H1 (cell line): Measurements from ENCODE around the gene IFT74. TPM values are rescaled to one million over a fixed set of nuclear protein-coding genes. Genes with fewer than 3 reads are reported as not detected.

Source experiments
- ASH2L ChIP-seq: fragments of 200-600, 300-600 bp; sonication (generic); IDR thresholded peaks from one replicate; pipeline ENCODE4 v1.7.1; 2017; ENCODE audit warnings: low read length
- ATF2 ChIP-seq: IDR thresholded peaks from 2 replicates; pipeline ENCODE4 v1.6.1; 2012; ENCODE audit warnings: low read length, inconsistent platforms
- BRCA1 ChIP-seq: IDR thresholded peaks from 2 replicates; pipeline ENCODE4 v1.6.1; 2012; ENCODE audit warnings: low read depth, low read length, improper control_type of control experiment
- CEBPB ChIP-seq: IDR thresholded peaks from 2 replicates; pipeline ENCODE4 v1.6.1; 2012; ENCODE audit warnings: low read depth, low read length
- CHD2 ChIP-seq: IDR thresholded peaks from 2 replicates; pipeline ENCODE4 v1.6.1; 2012; ENCODE audit warnings: low read length, improper control_type of control experiment
- CTCF ChIP-seq, 3 experiments: IDR thresholded peaks; 1 replicate in 2 of 3; 2 replicates in 1 of 3; pipeline versions ENCODE4 v1.5.1 to v1.6.1; 2011; ENCODE audit warnings: low read length in 3 of 3, mild to moderate bottlenecking in 3 of 3, inconsistent platforms in 2 of 3, low read depth in 1 of 3, moderate library complexity in 1 of 3; ENCODE audit not compliant: insufficient read depth in 1 of 3; ENCODE audit errors: control extremely low read depth in 1 of 3
- EP300 ChIP-seq, 2 experiments: IDR thresholded peaks; 1 replicate in 1 of 2; 2 replicates in 1 of 2; pipeline ENCODE4 v1.6.1; 2011 to 2012; ENCODE audit warnings: low read depth in 2 of 2, low read length in 2 of 2, mild to moderate bottlenecking in 2 of 2, borderline replicate concordance in 1 of 2, inconsistent platforms in 1 of 2, moderate library complexity in 1 of 2
- GTF2F1 ChIP-seq: IDR thresholded peaks from 2 replicates; pipeline ENCODE4 v1.6.1; 2012; ENCODE audit warnings: low read depth, low read length, improper control_type of control experiment, borderline replicate concordance
- HDAC6 ChIP-seq: IDR thresholded peaks from one replicate; pipeline ENCODE4 v1.7.1; 2012; ENCODE audit warnings: low read depth, mild to moderate bottlenecking, inconsistent platforms, low read length, moderate library complexity
- JUND ChIP-seq: IDR thresholded peaks from 2 replicates; pipeline ENCODE4 v1.6.1; 2011; ENCODE audit warnings: mild to moderate bottlenecking, improper control_type of control experiment, low read length
- KDM5A ChIP-seq: fragments of 200-600 bp; IDR thresholded peaks from 2 replicates; pipeline ENCODE4 v1.7.1; 2012; ENCODE audit warnings: mild to moderate bottlenecking, low read length, inconsistent platforms, mixed read lengths
- NRF1 ChIP-seq: IDR thresholded peaks from 2 replicates; pipeline ENCODE4 v1.6.1; 2011; ENCODE audit warnings: mild to moderate bottlenecking, low read depth, low read length, improper control_type of control experiment
- PHF8 ChIP-seq: fragments of 200-600 bp; sonication (generic); conservative IDR thresholded peaks from 2 replicates; pipeline ENCODE4 v1.7.1; 2012; ENCODE audit warnings: low read depth, mild to moderate bottlenecking, inconsistent platforms, low read length, moderate library complexity
- POLR2A ChIP-seq, 2 experiments: IDR thresholded peaks; 1 replicate in 1 of 2; 2 replicates in 1 of 2; pipeline ENCODE4 v1.6.1; 2011; ENCODE audit warnings: low read depth in 2 of 2, low read length in 2 of 2, mild to moderate bottlenecking in 2 of 2; ENCODE audit errors: control extremely low read depth in 1 of 2
- POU5F1 ChIP-seq: IDR thresholded peaks from 2 replicates; pipeline ENCODE4 v1.6.1; 2011; ENCODE audit warnings: low read depth, mild to moderate bottlenecking, low read length, moderate library complexity
- RFX5 ChIP-seq: IDR thresholded peaks from 2 replicates; pipeline ENCODE4 v1.6.1; 2011; ENCODE audit warnings: low read depth, low read length, improper control_type of control experiment, borderline replicate concordance
- SIRT6 ChIP-seq: IDR thresholded peaks from one replicate; pipeline ENCODE4 v1.7.1; 2012; ENCODE audit warnings: low read length, inconsistent platforms
- TCF12 ChIP-seq: IDR thresholded peaks from 2 replicates; pipeline ENCODE4 v1.6.1; 2011; ENCODE audit warnings: low read depth, mild to moderate bottlenecking, low read length
- TEAD4 ChIP-seq: IDR thresholded peaks from 2 replicates; pipeline ENCODE4 v1.6.1; 2012; ENCODE audit warnings: low read depth, low read length, inconsistent platforms, mixed read lengths
- YY1 ChIP-seq: IDR thresholded peaks from 2 replicates; pipeline ENCODE4 v1.6.1; 2011; ENCODE audit warnings: low read depth, mild to moderate bottlenecking, low read length
- polyA plus RNA-seq, 7 experiments: library from polyadenylated mRNA; depleted of rRNA in 3 of 7; stranded (reverse) in 5 of 7; unstranded in 2 of 7; fragments of >200 nt in 5 of 7; fragments of 200-250 nt in 2 of 7; gene quantifications; 1 replicate in 5 of 7; 2 replicates in 1 of 7; 4 replicates in 1 of 7; pipeline versions ENCODE4 v1.2.1 to v1.2.3, GENCODE V29; 2011 to 2013; ENCODE audit warnings: missing spikeins in 2 of 7, mixed read lengths in 2 of 7
- total RNA-seq: library from RNA; stranded (reverse); fragmentation: NEBNext Ultra II Directional; extraction: Animal tissue kit (Norgen Biotek cat#: 25700); gene quantifications from 2 replicates; pipeline ENCODE4 v1.2.1, GENCODE V29; 2021

Gene IFT74
- total and polyA plus RNA-seq, 2 of the 8 experiments (the other 6 are each of a cell fraction or from before 2014, with no cell fraction given), result 4.4 to 17.8 TPM

GRCh38 chr9:26955921-26956859 lies at the start of gene IFT74 (continued):
- TF ChIP-seq CTCF (IDR thresholded peaks at IDR 0.05; ENCODE audit: control extremely low read depth in 1 of 3, insufficient read depth in 1 of 3, low read depth in 1 of 3, low read length in 3 of 3) (no peak), RFX5 (no peak), PHF8 (peak; percentile 75), SIRT6 (no peak), CHD2 (peak; percentile 92), POU5F1 (no peak), HDAC6 (no peak), GTF2F1 (no peak), CEBPB (peak; percentile 52; the same call in 1 of the 2 replicates), ASH2L (peak; percentile 98), NRF1 (no peak), TCF12 (no peak), KDM5A (no peak), TEAD4 (no peak), JUND (no peak), BRCA1 (peak; percentile 72), ATF2 (0 out of 2 replicates have a peak, but pooled peaks have one; percentile 66), EP300 (IDR thresholded peaks at IDR 0.05; ENCODE audit: borderline replicate concordance in 1 of 2, low read depth in 2 of 2, low read length in 2 of 2) (no peak), POLR2A (IDR thresholded peaks at IDR 0.05; ENCODE audit: control extremely low read depth in 1 of 2, low read depth in 2 of 2, low read length in 2 of 2) (peak in 1 of 2 experiments; percentile 92; a peak in 2 of 3 replicates), YY1 (peak; percentile 19; the same call in 1 of the 2 replicates)
